Endodermal cell (in vitro differentiated cells): Measurements from ENCODE around the gene ACTN1. TPM values are rescaled to one million over a fixed set of nuclear protein-coding genes. Genes with fewer than 3 reads are reported as not detected.
"Not testable (repeated sequence)": the region's sequence is repeated elsewhere in the genome, so short reads cannot be mapped to it uniquely, and the experiment has no call there.

Experiments used
- DNase-seq: peaks from one replicate; pipeline ENCODE4 v3.0.0-alpha.2; 2017
- H3K27ac ChIP-seq: 2 replicates; pipeline ENCODE4 v1.5.1; 2013; ENCODE audit warnings: mild to moderate bottlenecking, low read depth, low read length, moderate library complexity
- H3K27me3 ChIP-seq: 2 replicates; pipeline ENCODE4 v1.6.1; 2013; ENCODE audit warnings: mild to moderate bottlenecking, low read length, moderate library complexity; ENCODE audit not compliant: insufficient read depth, control insufficient read depth, poor library complexity, severe bottlenecking
- H3K36me3 ChIP-seq: 2 replicates; pipeline ENCODE4 v1.7.0; 2013; ENCODE audit warnings: mild to moderate bottlenecking, low read length, moderate library complexity; ENCODE audit not compliant: control insufficient read depth, insufficient read depth
- H3K4me1 ChIP-seq: one replicate; pipeline ENCODE4 v1.7.0; 2013; ENCODE audit warnings: low read length; ENCODE audit not compliant: control insufficient read depth, insufficient read depth
- H3K4me3 ChIP-seq: 2 replicates; pipeline ENCODE4 v1.5.1; 2013; ENCODE audit warnings: mild to moderate bottlenecking, low read length, moderate library complexity
- H3K9ac ChIP-seq: 2 replicates; pipeline ENCODE4 v1.6.1; 2013; ENCODE audit warnings: mild to moderate bottlenecking, low read length, moderate library complexity; ENCODE audit not compliant: poor library complexity, severe bottlenecking; ENCODE audit errors: extremely low read depth
- H3K9me3 ChIP-seq: 2 replicates; pipeline ENCODE4 v1.6.1; 2013; ENCODE audit warnings: mild to moderate bottlenecking, low read length, moderate library complexity; ENCODE audit not compliant: control insufficient read depth
- H3K27ac Mint-ChIP-seq: 2 replicates; pipeline ENCODE4 v1.8.0; 2020; ENCODE audit warnings: mixed read lengths
- H3K27me3 Mint-ChIP-seq: 2 replicates; pipeline ENCODE4 v1.8.0; 2021; ENCODE audit warnings: mild to moderate bottlenecking, mixed read lengths; ENCODE audit not compliant: insufficient read depth
- H3K36me3 Mint-ChIP-seq: 2 replicates; pipeline ENCODE4 v1.8.0; 2020; ENCODE audit warnings: low read depth, mixed read lengths
- H3K4me1 Mint-ChIP-seq: 2 replicates; pipeline ENCODE4 v1.8.0; 2020; ENCODE audit warnings: mixed read lengths
- H3K4me3 Mint-ChIP-seq: 2 replicates; pipeline ENCODE4 v1.8.0; 2020; ENCODE audit warnings: mild to moderate bottlenecking, moderate library complexity, mixed read lengths
- H3K9me3 Mint-ChIP-seq: 2 replicates; pipeline ENCODE4 v1.8.0; 2020; ENCODE audit warnings: mild to moderate bottlenecking, mixed read lengths
- CTCF ChIP-seq: fragments of 200-600 bp; sonication (generic); conservative IDR thresholded peaks from 2 replicates; pipeline ENCODE4 v1.5.0; 2021; ENCODE audit warnings: antibody characterized with exemption, mild to moderate bottlenecking
- WGBS, 2 experiments: methylation state at CpG; one replicate each; pipeline versions ENCODE4 v1.1.5 to v1.1.7; 2013; ENCODE audit warnings: missing lambda C conversion rate in 2 of 2, mixed read lengths in 1 of 2; ENCODE audit not compliant: insufficient coverage in 1 of 2, insufficient read length in 1 of 2; 5-methylcytosine and 5-hydroxymethylcytosine counted together
- total RNA-seq, 2 donors: library from RNA; stranded (reverse); fragmentation: NEBNext Ultra II Directional in 1 of 2; extraction: Animal tissue kit (Norgen Biotek cat#: 25700) in 1 of 2; gene quantifications; 2 replicates in 1 of 2; 3 replicates in 1 of 2; pipeline ENCODE4 v1.2.1, GENCODE V29; 2021

Gene ACTN1
- total RNA-seq, 2 donors from 2014 or later, result 190 to 275 TPM

GRCh38 chr14:68848253-68848652 lies 130.8 kb downstream of the ACTN1 start:
- Mint-ChIP-seq H3K36me3 (no peaks in the 10 kb centered on the region), H3K4me1 (peaks cover 4% of the 10 kb centered on the region), H3K27me3 (peaks cover 8% of the 10 kb centered on the region), H3K9me3 (peaks cover 2% of the 10 kb centered on the region), H3K4me3 (no peak overlapping the region), H3K27ac (no peak overlapping the region)
- no peak overlapping the region for H3K27ac ChIP-seq
- no peak overlapping the region for H3K9ac ChIP-seq
- no peak overlapping the region for H3K4me3 ChIP-seq
- no peaks in the 10 kb centered on the region for H3K4me1 ChIP-seq
- peaks cover 11% of the 10 kb centered on the region for H3K9me3 ChIP-seq
- DNase-seq, result no peak
- TF ChIP-seq CTCF, result no peak
- H3K36me3 ChIP-seq, result no peaks in the 10 kb centered on the region
- 100% methylated on average over 1 of the region's 1 CpG; no CpG with 5 or more reads in 1 of the 2 experiments for WGBS, 2 experiments
- H3K27me3 ChIP-seq, result no peaks in the 10 kb centered on the region

- not testable (repeated sequence) for H3K27ac Mint-ChIP-seq, H3K4me3 ChIP-seq, H3K27ac ChIP-seq, H3K36me3 Mint-ChIP-seq, H3K4me1 ChIP-seq, H3K4me1 Mint-ChIP-seq, H3K9me3 Mint-ChIP-seq, DNase-seq, H3K36me3 ChIP-seq, H3K27me3 ChIP-seq, H3K9ac ChIP-seq, H3K4me3 Mint-ChIP-seq
- H3K27me3 Mint-ChIP-seq, result peaks cover 10% of the 10 kb centered on the region
- H3K9me3 ChIP-seq, result peaks cover 11% of the 10 kb centered on the region
- WGBS, 2 experiments, result 80 to 82% methylated on average over 4 of the region's 4 CpGs
These were observed 131.5 kb downstream of the ACTN1 start for GRCh38 chr14:68847640-68848039.

GRCh38 chr14:68846466-68846865 lies 132.6 kb downstream of the ACTN1 start:
- Mint-ChIP-seq H3K4me3 (no peak overlapping the region), H3K27ac (no peak overlapping the region), H3K27me3 (peaks cover 10% of the 10 kb centered on the region), H3K4me1 (peaks cover 4% of the 10 kb centered on the region), H3K36me3 (no peaks in the 10 kb centered on the region), H3K9me3 (peaks cover 2% of the 10 kb centered on the region)
- no peak for TF ChIP-seq CTCF
- no peak for DNase-seq
- Histone ChIP-seq H3K27me3 (no peaks in the 10 kb centered on the region), H3K4me3 (no peak overlapping the region), H3K27ac (no peak overlapping the region), H3K36me3 (no peaks in the 10 kb centered on the region), H3K9ac (no peak overlapping the region), H3K9me3 (peaks cover 6% of the 10 kb centered on the region), H3K4me1 (no peaks in the 10 kb centered on the region)
- WGBS, 2 experiments, result 96 to 100% methylated on average over 2 to 3 of the region's 3 CpGs

GRCh38 chr14:68844210-68844545 lies 134.9 kb downstream of the ACTN1 start:
- Histone ChIP-seq H3K36me3 (no peaks in the 10 kb centered on the region), H3K27ac (no peak overlapping the region), H3K27me3 (no peaks in the 10 kb centered on the region), H3K9me3 (peaks cover 6% of the 10 kb centered on the region), H3K4me3 (no peak overlapping the region), H3K9ac (no peak overlapping the region), H3K4me1 (no peaks in the 10 kb centered on the region)
- peaks cover 4% of the 10 kb centered on the region for H3K4me1 Mint-ChIP-seq
- TF ChIP-seq CTCF, result no peak
- H3K4me3 Mint-ChIP-seq, result peak overlapping the region; percentile 64
- peaks cover 7% of the 10 kb centered on the region for H3K9me3 Mint-ChIP-seq
- H3K27ac Mint-ChIP-seq, result no peak overlapping the region
- no peaks in the 10 kb centered on the region for H3K36me3 Mint-ChIP-seq
- no peak for DNase-seq
- WGBS, 2 experiments, result 48 to 80% methylated on average over 1 to 3 of the region's 6 CpGs
- H3K27me3 Mint-ChIP-seq, result peaks cover 10% of the 10 kb centered on the region
